Ishikawa (cell line): Measurements from ENCODE around the gene RIC1.

Experiments
- CEBPB ChIP-seq: IDR thresholded peaks from 2 replicates; pipeline ENCODE4 v1.6.1; 2012
- CREB1 ChIP-seq: IDR thresholded peaks from 2 replicates; pipeline ENCODE4 v1.6.1; 2012; ENCODE audit warnings: low read depth
- EGR1 ChIP-seq: IDR thresholded peaks from 2 replicates; pipeline ENCODE4 v1.6.1; 2012
- EP300 ChIP-seq: IDR thresholded peaks from 2 replicates; pipeline ENCODE4 v1.6.1; 2012; ENCODE audit warnings: borderline replicate concordance
- FOXM1 ChIP-seq: IDR thresholded peaks from 2 replicates; pipeline ENCODE4 v1.6.1; 2012; ENCODE audit warnings: low read depth, borderline replicate concordance
- RAD21 ChIP-seq: IDR thresholded peaks from 2 replicates; pipeline ENCODE4 v1.6.1; 2012; ENCODE audit warnings: low read depth
- TCF12 ChIP-seq: IDR thresholded peaks from 2 replicates; pipeline ENCODE4 v1.6.1; 2012; ENCODE audit warnings: low read depth
- TEAD4 ChIP-seq: IDR thresholded peaks from 2 replicates; pipeline ENCODE4 v1.6.1; 2012
- USF1 ChIP-seq: IDR thresholded peaks from 2 replicates; pipeline ENCODE4 v1.6.1; 2012
- YY1 ChIP-seq: IDR thresholded peaks from 2 replicates; pipeline ENCODE4 v1.6.1; 2012; ENCODE audit warnings: low read depth
- ZBTB7A ChIP-seq: IDR thresholded peaks from 2 replicates; pipeline ENCODE4 v1.6.1; 2012; ENCODE audit warnings: low read depth
- TF ChIP-seq, protein P1 (sequence below): IDR thresholded peaks from 2 replicates; pipeline ENCODE4 v1.6.1; 2012
- TF ChIP-seq, protein P2 (sequence below): IDR thresholded peaks from 2 replicates; pipeline ENCODE4 v1.6.1; 2012; ENCODE audit warnings: low read depth, mild to moderate bottlenecking

GRCh38 chr9:5712651-5713390, 83.9 kb downstream of the RIC1 start:
- no peak for TF ChIP-seq EP300
- TF ChIP-seq, protein P1, sequence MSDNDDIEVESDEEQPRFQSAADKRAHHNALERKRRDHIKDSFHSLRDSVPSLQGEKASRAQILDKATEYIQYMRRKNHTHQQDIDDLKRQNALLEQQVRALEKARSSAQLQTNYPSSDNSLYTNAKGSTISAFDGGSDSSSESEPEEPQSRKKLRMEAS, result no peak
- no peak for TF ChIP-seq TEAD4
- TF ChIP-seq TCF12, result no peak
- TF ChIP-seq CEBPB, result no peak
- TF ChIP-seq EGR1, result no peak
- no peak for TF ChIP-seq USF1
- TF ChIP-seq, protein P2, sequence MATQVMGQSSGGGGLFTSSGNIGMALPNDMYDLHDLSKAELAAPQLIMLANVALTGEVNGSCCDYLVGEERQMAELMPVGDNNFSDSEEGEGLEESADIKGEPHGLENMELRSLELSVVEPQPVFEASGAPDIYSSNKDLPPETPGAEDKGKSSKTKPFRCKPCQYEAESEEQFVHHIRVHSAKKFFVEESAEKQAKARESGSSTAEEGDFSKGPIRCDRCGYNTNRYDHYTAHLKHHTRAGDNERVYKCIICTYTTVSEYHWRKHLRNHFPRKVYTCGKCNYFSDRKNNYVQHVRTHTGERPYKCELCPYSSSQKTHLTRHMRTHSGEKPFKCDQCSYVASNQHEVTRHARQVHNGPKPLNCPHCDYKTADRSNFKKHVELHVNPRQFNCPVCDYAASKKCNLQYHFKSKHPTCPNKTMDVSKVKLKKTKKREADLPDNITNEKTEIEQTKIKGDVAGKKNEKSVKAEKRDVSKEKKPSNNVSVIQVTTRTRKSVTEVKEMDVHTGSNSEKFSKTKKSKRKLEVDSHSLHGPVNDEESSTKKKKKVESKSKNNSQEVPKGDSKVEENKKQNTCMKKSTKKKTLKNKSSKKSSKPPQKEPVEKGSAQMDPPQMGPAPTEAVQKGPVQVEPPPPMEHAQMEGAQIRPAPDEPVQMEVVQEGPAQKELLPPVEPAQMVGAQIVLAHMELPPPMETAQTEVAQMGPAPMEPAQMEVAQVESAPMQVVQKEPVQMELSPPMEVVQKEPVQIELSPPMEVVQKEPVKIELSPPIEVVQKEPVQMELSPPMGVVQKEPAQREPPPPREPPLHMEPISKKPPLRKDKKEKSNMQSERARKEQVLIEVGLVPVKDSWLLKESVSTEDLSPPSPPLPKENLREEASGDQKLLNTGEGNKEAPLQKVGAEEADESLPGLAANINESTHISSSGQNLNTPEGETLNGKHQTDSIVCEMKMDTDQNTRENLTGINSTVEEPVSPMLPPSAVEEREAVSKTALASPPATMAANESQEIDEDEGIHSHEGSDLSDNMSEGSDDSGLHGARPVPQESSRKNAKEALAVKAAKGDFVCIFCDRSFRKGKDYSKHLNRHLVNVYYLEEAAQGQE, result no peak
- no peak for TF ChIP-seq ZBTB7A
- TF ChIP-seq FOXM1, result no peak
- no peak for TF ChIP-seq CREB1
- no peak for TF ChIP-seq RAD21
- TF ChIP-seq YY1, result no peak
